Caco-2 (cell line): Measurements from ENCODE around the gene PLEKHA1. TPM values are rescaled to one million over a fixed set of nuclear protein-coding genes. Genes with fewer than 3 reads are reported as not detected.

ENCODE experiments used
- BruUV-seq: library from RNA; stranded (reverse); fragments of 400-500 nt; replicated peaks from 2 replicates; lab custom pipeline; 2021; lab: Mats Ljungman, UMichigan
- CTCF ChIA-PET: fragments of 300-600 bp; sonication (Branson Sonifier 250); formaldehyde crosslinking; loops from one replicate; lab custom pipeline; 2022; ENCODE audit warnings: antibody characterized with exemption; lab: Charles Lee
- POLR2A ChIA-PET: fragments of 300-600 bp; sonication (Branson Sonifier 250); formaldehyde crosslinking; loops from one replicate; lab custom pipeline; 2022; ENCODE audit warnings: antibody characterized with exemption; lab: Charles Lee
- DNase-seq, 2 experiments: peaks; one replicate each; pipeline versions ENCODE4 v3.0.0 to v3.0.0-alpha.2; 2020 to 2022
- H3K27me3 ChIP-seq: replicated peaks from 2 replicates; pipeline ENCODE4 v1.6.0; 2011; ENCODE audit warnings: low read length; ENCODE audit not compliant: control insufficient read depth, insufficient read depth
- H3K36me3 ChIP-seq: 2 replicates; pipeline ENCODE4 v1.5.1; 2011; ENCODE audit warnings: low read length; ENCODE audit not compliant: control insufficient read depth, insufficient read depth
- H3K4me1 ChIP-seq: fragments of 250-450 bp; sonication (Bioruptor Pico); 2 replicates; pipeline ENCODE4 v1.5.1; 2020; ENCODE audit warnings: mild to moderate bottlenecking
- H3K4me3 ChIP-seq: 2 replicates; pipeline ENCODE4 v1.5.1; 2011; ENCODE audit warnings: low read depth, mild to moderate bottlenecking, control low read depth, low read length
- H3K9me3 ChIP-seq: fragments of 250-450 bp; sonication (Bioruptor Pico); 2 replicates; pipeline ENCODE4 v1.5.1; 2020; ENCODE audit warnings: mild to moderate bottlenecking, moderate library complexity
- H3K27ac Mint-ChIP-seq: one replicate; pipeline ENCODE4 v1.8.0; 2022; ENCODE audit warnings: mixed read lengths; ENCODE audit not compliant: unreplicated experiment
- H3K27me3 Mint-ChIP-seq: one replicate; pipeline ENCODE4 v1.8.0; 2022; ENCODE audit warnings: mixed read lengths; ENCODE audit not compliant: insufficient read depth, unreplicated experiment
- H3K36me3 Mint-ChIP-seq: one replicate; pipeline ENCODE4 v1.8.0; 2022; ENCODE audit warnings: mild to moderate bottlenecking, mixed read lengths; ENCODE audit not compliant: insufficient read depth, unreplicated experiment
- H3K4me1 Mint-ChIP-seq: one replicate; pipeline ENCODE4 v1.8.0; 2022; ENCODE audit warnings: low read depth, mixed read lengths; ENCODE audit not compliant: unreplicated experiment
- H3K4me3 Mint-ChIP-seq: one replicate; pipeline ENCODE4 v1.8.0; 2022; ENCODE audit warnings: mild to moderate bottlenecking, moderate library complexity, mixed read lengths; ENCODE audit not compliant: unreplicated experiment
- H3K9me3 Mint-ChIP-seq: one replicate; pipeline ENCODE4 v1.8.0; 2022; ENCODE audit warnings: mixed read lengths; ENCODE audit not compliant: unreplicated experiment
- intact Hi-C: fragments of 100-400 bp; cut with micrococcal nuclease; formaldehyde crosslinking; loops from one replicate; pipeline ENCODE4 v1.10.0; 2022; ENCODE audit not compliant: unreplicated experiment
- total RNA-seq: library from RNA; stranded (reverse); gene quantifications from 2 replicates; pipeline ENCODE4 v1.2.3, GENCODE V29; 2022
- TF ChIP-seq, protein P1 (sequence below), 2 experiments: fragments of 200-600 bp in 1 of 2; IDR thresholded peaks; 1 replicate in 1 of 2; 2 replicates in 1 of 2; pipeline versions ENCODE4 v1.5.1 to v1.8.0; 2011 to 2022; ENCODE audit warnings: antibody characterized with exemption in 1 of 2, control low read depth in 1 of 2, inconsistent platforms in 1 of 2, low read depth in 1 of 2, low read length in 1 of 2, mild to moderate bottlenecking in 1 of 2, moderate library complexity in 1 of 2; ENCODE audit not compliant: insufficient read depth in 1 of 2, severe bottlenecking in 1 of 2, unreplicated experiment in 1 of 2

PLEKHA1 gene
- total RNA-seq, 1 experiment from 2014 or later, result 48.4 TPM

DNA sequence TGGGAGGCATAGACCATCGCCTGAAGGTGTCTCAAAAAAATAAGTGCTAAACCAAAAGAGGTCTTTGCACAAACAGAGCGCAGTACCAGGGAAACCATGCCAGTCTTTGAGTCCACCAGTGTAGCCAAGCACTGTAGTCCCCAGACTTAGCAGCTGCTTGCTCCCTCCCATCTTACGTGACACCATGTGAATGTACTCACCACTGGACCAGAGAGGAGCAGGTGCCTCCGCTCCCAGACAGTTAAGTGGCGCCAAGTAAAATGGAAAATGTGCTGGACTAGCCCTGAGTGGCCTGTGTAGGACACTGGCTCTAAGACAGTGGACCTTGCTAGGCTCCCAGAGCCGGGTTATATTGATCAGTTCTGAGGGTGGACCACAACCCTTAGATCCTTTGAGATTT is 47.7 kb upstream of the PLEKHA1 start:
- TF ChIP-seq, protein P1, sequence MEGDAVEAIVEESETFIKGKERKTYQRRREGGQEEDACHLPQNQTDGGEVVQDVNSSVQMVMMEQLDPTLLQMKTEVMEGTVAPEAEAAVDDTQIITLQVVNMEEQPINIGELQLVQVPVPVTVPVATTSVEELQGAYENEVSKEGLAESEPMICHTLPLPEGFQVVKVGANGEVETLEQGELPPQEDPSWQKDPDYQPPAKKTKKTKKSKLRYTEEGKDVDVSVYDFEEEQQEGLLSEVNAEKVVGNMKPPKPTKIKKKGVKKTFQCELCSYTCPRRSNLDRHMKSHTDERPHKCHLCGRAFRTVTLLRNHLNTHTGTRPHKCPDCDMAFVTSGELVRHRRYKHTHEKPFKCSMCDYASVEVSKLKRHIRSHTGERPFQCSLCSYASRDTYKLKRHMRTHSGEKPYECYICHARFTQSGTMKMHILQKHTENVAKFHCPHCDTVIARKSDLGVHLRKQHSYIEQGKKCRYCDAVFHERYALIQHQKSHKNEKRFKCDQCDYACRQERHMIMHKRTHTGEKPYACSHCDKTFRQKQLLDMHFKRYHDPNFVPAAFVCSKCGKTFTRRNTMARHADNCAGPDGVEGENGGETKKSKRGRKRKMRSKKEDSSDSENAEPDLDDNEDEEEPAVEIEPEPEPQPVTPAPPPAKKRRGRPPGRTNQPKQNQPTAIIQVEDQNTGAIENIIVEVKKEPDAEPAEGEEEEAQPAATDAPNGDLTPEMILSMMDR (IDR thresholded peaks at IDR 0.05; ENCODE audit: insufficient read depth in 1 of 2, low read depth in 1 of 2, low read length in 1 of 2, severe bottlenecking in 1 of 2, unreplicated experiment in 1 of 2), result no peak
- intact Hi-C loops, result no loop called here

DNA sequence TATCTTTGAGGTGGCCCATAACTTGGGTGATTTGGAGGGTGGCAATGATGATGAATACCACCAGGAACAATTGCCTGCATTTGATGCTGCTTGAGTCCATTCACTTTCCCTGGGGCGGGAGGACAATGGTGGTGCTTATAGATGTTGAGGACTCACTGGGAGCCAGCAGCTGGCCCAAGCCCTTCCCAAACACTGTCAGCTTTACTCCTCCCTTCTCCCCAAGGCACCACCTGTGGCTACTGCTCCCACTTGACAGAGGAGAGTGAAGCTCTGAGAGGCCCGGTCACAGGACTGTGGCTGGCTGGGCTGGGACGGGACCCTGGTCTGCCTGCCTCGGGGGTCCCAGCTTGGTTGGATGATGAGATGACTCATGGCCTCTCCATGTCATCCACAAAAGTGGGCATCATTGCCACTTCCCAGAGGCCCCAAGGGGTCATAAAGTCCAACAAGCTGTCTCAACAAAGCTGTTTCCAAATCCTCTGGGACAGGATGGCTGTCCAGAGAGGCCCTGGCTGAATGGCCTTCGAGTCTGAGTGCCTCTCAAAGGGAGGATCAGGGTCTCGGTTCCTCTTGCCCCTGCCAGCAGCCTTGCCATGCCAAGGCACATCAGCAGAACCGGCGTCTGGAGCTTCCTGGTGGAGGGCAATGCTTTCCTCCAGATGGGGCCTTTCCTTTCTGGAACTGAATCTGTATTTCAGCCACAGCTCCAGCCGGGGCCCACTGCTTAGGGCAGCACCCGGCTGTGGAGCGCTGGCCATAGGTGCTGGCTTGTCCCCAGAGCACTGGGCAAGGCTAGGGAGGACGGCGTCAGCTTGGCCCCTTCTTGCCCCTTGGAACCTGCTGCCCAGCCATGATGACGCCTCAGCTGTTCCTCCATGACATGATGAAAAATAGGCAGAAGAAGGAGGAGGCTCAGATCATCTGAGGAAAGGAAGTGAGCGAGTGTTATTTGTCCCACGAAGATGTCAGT is 47.0 kb upstream of the PLEKHA1 start:
- Histone ChIP-seq H3K4me3 (no peak overlapping the region), H3K4me1 (peaks cover 15% of the 10 kb centered on the region; the same call in 1 of the 2 replicates), H3K36me3 (no peaks in the 10 kb centered on the region), H3K9me3 (no peaks in the 10 kb centered on the region), H3K27me3 (no peaks in the 10 kb centered on the region)
- H3K27me3 Mint-ChIP-seq, result no peaks in the 10 kb centered on the region
- TF ChIP-seq, protein P1 (IDR thresholded peaks at IDR 0.05; ENCODE audit: insufficient read depth in 1 of 2, low read depth in 1 of 2, low read length in 1 of 2, severe bottlenecking in 1 of 2, unreplicated experiment in 1 of 2), result no peak
- H3K9me3 Mint-ChIP-seq, result peaks cover 9% of the 10 kb centered on the region
- H3K27ac Mint-ChIP-seq, result no peak overlapping the region
- ChIA-PET CTCF (interaction anchor here (0.9 kb wide), 1 partner anchor 16 kb away, joined by 3 read pairs; no protein-coding TSS in a partner anchor), POLR2A (no interaction called here)
- H3K4me3 Mint-ChIP-seq, result no peak overlapping the region
- no peak for DNase-seq
- no peaks in the 10 kb centered on the region for H3K36me3 Mint-ChIP-seq
- intact Hi-C loops, result no loop called here
- peaks cover 16% of the 10 kb centered on the region for H3K4me1 Mint-ChIP-seq
- BruUV-seq, result no TSS peak

More for the DNA sequence above, 47.7 kb upstream of the PLEKHA1 start:
- BruUV-seq, result no TSS peak
- no peaks in the 10 kb centered on the region for H3K36me3 Mint-ChIP-seq
- no peaks in the 10 kb centered on the region for H3K36me3 ChIP-seq
- peaks cover 9% of the 10 kb centered on the region for H3K9me3 Mint-ChIP-seq
- no peak overlapping the region for H3K27ac Mint-ChIP-seq
- ChIA-PET POLR2A (no interaction called here), CTCF (no interaction called here)
- H3K4me1 Mint-ChIP-seq, result peaks cover 10% of the 10 kb centered on the region
- peaks cover 11% of the 10 kb centered on the region; the same call in 1 of the 2 replicates for H3K4me1 ChIP-seq
- H3K27me3 Mint-ChIP-seq, result no peaks in the 10 kb centered on the region
- no peak overlapping the region for H3K4me3 Mint-ChIP-seq
- H3K4me3 ChIP-seq, result no peak overlapping the region
- no peaks in the 10 kb centered on the region for H3K9me3 ChIP-seq
- no peak for DNase-seq
- H3K27me3 ChIP-seq, result no peaks in the 10 kb centered on the region

DNA sequence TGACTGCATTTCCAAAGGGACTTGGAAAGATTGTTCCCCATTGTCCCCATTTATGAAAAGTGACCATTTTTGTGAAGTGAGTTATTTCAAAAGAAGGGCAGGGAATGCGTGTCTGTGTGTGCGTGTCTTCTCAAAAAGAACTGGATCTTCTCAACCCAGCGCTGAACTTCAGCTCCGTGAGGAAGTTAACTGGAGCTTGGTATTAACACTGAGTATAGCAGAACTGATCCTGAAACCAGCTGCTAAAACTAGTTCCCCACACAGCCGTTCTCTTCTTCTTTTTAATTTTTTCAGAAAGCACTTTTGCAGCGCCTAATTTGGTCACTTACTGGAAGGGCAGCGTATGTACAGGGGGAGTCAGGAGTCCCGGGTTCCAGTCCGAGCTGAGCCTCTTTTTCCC is 45.8 kb upstream of the PLEKHA1 start:
- Mint-ChIP-seq H3K4me1 (peaks cover 16% of the 10 kb centered on the region), H3K4me3 (no peak overlapping the region), H3K27ac (no peak overlapping the region), H3K27me3 (no peaks in the 10 kb centered on the region), H3K36me3 (no peaks in the 10 kb centered on the region), H3K9me3 (peaks cover 9% of the 10 kb centered on the region)
- intact Hi-C loops, result no loop called here
- BruUV-seq, result no TSS peak
- ChIA-PET POLR2A (no interaction called here), CTCF (no interaction called here)
- no peak for DNase-seq
- no peaks in the 10 kb centered on the region for H3K36me3 ChIP-seq
- TF ChIP-seq, protein P1 (IDR thresholded peaks at IDR 0.05; ENCODE audit: insufficient read depth in 1 of 2, low read depth in 1 of 2, low read length in 1 of 2, severe bottlenecking in 1 of 2, unreplicated experiment in 1 of 2), result no peak
- H3K9me3 ChIP-seq, result no peaks in the 10 kb centered on the region
- H3K4me1 ChIP-seq, result peaks cover 15% of the 10 kb centered on the region; the same call in 1 of the 2 replicates
- no peak overlapping the region for H3K4me3 ChIP-seq
- no peaks in the 10 kb centered on the region for H3K27me3 ChIP-seq
